HEK293T (cell line): ENCODE data around the gene GALNT18.

Experiments used
- BHLHE40 ChIP-seq: fragments of 450-650 bp; IDR thresholded peaks from 2 replicates; pipeline ENCODE4 v1.6.1; 2016; ENCODE audit warnings: mild to moderate bottlenecking, moderate library complexity, borderline replicate concordance
- CTBP1 ChIP-seq: fragments of 450-650 bp; IDR thresholded peaks from 2 replicates; pipeline ENCODE4 v1.6.1; 2016; ENCODE audit warnings: borderline replicate concordance
- NFRKB ChIP-seq: fragments of 450-650 bp; IDR thresholded peaks from 2 replicates; pipeline ENCODE4 v1.6.1; 2016; ENCODE audit warnings: mild to moderate bottlenecking, moderate library complexity
- SUZ12 ChIP-seq: fragments of 450-650 bp; IDR thresholded peaks from 2 replicates; pipeline ENCODE4 v1.6.1; 2016; ENCODE audit warnings: mild to moderate bottlenecking
- TARDBP ChIP-seq: fragments of 450-650 bp; IDR thresholded peaks from 2 replicates; pipeline ENCODE4 v1.6.1; 2016
- ZNF384 ChIP-seq: fragments of 450-650 bp; IDR thresholded peaks from 2 replicates; pipeline ENCODE4 v1.6.1; 2016

- no peak for TF ChIP-seq TARDBP
- no peak for TF ChIP-seq ZNF384
- TF ChIP-seq CTBP1, result no peak
- TF ChIP-seq NFRKB, result no peak
- TF ChIP-seq BHLHE40, result no peak
- TF ChIP-seq SUZ12, result no peak
Observed at GRCh38 chr11:11491589-11491988, 130.2 kb downstream of the GALNT18 start.
